GM21390 (cell line): ENCODE measurements around the gene WDR83.
"Not testable (repeated sequence)": the region's sequence is repeated elsewhere in the genome, so short reads cannot be mapped to it uniquely, and the experiment has no call there.

Experiments
- ATAC-seq: cut with Tn5 transposase; IDR thresholded peaks from one replicate; pipeline ENCODE4 v1.9.1; 2021; ENCODE audit not compliant: unreplicated experiment

The WDR83 gene

DNA sequence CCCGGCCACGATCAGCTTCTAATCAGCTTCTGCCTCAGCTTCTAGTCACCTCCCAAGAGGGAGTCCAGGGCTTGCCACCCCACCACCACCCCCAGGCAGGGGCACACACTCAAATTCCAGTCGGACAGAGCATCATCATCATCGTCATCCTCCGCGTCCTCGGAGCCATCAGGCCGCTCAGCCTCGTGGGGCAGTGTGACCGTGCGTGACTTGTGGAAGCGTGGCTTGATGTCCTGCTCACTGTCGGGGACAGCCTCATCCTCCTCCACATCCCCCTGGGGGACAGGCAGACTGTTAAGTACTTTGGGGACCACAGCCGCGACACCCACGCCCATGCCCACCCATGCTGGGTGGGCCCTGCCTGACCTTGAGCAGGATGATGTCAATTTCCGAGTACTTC lies 44.6 kb downstream of the WDR83 start:
- no peak for ATAC-seq

DNA sequence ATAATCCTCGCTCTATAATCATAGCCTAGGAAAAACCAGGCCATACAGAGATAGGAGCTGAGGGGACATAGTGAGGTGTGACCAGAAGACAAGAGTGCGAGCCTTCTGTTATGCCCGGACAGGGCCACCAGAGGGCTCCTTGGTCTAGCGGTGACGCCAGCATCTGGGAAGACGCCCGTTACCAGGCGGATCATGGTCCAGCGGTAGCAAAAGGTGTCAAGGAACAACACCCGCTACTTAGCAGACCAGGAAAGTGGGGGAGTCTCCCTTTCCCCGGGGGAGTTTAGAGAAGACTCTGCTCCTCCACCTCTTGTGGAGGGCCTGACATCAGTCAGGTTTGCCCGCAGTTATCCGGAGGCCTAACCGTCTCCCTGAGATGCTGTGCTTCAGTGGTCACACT lies 45.5 kb downstream of the WDR83 start:
- ATAC-seq, result not testable (repeated sequence)

DNA sequence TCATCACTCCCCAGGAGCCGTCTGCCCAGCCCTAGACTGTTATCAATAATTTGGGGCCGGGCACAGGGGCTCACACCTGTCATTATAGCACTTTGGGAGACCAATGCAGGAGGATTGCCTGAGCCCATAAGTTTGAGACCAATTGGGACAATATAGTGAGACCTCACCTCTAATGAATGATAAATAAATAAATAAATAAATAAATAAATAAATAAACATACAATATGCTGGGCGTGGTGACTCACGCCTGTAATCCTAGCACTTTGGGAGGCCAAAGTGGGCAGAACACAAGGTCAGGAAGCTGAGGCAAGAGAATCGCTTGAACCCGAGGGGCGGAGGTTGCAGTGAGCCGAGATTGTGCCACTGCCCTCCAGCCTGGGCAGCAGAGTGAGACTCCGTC lies 46.7 kb downstream of the WDR83 start:
- ATAC-seq, result not testable (repeated sequence)

DNA sequence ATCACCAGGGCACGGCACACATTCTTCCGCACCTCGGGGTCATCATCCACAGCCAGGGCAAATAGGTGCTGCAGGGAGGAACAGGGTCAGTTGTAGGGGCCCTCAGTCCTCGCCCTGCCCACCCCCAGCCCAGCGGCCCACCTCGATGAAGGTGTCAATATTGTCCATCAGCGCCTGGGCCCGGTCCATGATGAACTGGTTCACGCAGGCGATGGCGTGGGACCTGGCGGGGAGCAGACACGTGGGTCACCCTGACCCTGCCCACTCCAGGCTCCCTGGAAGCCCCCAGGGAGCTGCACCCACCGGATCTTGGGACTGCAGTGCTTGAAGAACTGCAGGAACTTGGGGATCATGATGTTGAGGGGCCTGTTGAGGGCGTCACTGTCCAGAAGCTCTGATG lies 48.5 kb downstream of the WDR83 start:
- no peak for ATAC-seq

DNA sequence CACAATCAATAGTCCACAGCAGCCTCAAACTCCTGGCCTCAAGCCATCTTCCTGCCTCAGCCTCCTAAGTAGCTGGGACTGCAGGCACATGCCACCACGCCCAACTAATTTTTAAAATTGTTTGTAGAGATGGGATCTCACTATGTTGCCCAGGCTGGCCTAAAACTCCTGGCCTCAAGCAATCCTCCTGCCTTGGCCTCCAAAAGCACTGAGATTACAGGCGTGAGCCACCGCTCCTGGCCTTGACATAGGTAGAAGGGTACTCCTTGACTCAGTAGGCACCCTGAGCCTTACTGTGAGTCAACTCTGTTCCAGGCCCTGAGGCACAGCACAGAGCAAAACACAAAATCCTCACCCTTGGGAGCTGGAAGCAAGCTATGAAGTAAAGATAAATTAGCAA lies 49.3 kb downstream of the WDR83 start:
- no peak for ATAC-seq

DNA sequence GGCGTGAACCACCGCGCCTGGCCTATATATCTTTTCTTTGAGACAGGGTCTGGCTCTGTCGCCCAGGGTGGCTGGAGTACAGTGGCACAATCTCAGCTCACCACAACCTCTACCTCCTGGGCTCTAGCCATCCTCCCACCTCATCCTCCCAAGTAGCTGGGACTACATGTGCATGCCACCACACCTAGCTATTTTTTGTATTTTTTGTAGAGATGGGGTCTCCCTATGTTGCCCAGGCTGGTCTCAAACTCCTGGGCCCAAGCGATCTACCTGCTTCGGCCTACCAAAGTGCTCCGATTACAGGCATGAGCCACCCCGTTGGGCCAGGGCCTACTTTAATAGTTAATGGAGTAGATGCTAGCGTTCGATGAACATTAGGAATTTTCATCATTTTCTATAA lies 53.7 kb downstream of the WDR83 start:
- no peak for ATAC-seq

DNA sequence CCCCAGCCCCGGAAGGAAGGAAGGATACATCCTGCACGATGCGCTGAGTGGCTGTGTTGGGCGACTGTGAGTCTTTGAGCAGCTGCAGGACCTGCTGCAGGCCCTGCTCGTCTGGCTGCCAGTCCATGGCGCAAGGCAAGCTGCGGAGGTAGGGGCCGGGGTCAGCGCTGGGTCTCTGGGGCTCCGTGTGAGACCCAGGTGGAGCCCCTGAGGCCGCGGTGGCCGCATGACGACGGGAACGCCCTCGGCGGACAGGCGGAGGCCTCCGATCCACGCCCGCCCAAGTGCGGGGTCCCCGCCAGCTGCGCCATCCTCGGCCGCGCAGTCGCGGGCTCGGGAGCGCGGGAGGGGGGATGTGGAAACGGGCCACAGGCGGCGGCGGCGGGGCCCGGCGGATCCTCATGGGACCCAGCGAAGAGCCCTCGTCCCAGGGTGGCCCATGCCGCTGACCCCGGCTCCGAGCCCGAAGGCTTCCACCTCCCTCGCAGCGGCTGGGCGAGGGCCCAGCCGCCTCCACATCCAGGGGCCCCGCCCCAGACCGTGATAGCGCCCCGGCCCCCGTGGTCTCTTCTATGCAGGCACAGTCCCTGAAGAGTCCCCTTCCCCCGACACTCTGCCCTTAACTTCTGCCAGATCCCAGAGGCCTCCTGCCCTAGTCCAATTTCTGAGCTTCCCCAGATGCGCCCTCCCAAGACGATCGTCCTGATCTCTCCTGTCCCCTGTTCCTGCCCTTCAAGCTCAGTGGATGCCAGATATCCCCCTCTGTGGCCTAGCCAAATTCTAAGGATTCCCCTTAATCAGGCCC lies 54.4 kb downstream of the WDR83 start:
- ATAC-seq, result no peak

DNA sequence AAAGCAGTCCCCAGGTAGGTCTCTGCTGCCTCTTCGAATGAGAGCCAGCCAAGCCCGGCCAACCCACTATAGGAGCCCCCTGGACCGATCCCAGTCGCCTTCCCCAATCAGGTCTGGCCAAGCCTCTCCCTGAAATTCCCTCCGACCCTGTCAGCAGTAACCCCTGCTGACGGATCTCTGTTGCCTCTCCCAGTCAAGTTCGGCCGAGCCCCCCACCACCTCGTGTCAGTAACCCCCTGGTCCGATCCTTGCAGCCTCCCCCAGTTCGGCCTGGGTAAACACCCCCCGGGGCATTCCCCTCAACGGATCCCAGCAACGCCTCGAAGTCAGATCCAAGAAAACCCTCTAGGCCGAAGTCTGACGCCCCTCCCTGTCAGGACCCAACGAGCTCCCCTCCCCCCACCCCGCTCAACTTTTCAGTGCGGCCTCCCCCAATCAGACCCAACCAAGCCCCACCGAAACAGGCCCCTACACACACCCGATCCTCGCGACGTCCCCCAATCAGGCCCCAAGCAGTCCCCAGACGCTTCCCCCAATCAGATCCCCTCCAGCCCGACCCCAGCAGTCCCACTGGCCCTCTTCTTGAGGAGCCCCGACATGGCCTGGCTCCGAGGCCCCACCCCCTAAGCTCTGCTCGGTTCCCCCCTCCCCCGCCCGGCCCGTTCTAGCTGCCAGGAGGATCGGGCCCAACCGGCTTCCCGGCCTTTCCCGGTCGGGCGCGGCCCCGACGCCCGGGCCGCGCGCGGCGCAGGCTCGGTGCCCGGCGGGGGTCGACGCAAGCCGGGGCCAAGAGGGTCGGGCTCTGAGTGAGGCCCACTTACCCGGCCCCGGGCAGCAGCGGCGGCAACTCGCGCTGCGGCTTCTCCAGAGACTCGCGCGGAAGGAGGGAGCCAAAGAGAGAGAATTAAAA lies 55.3 kb downstream of the WDR83 start:
- ATAC-seq, result no peak

DNA sequence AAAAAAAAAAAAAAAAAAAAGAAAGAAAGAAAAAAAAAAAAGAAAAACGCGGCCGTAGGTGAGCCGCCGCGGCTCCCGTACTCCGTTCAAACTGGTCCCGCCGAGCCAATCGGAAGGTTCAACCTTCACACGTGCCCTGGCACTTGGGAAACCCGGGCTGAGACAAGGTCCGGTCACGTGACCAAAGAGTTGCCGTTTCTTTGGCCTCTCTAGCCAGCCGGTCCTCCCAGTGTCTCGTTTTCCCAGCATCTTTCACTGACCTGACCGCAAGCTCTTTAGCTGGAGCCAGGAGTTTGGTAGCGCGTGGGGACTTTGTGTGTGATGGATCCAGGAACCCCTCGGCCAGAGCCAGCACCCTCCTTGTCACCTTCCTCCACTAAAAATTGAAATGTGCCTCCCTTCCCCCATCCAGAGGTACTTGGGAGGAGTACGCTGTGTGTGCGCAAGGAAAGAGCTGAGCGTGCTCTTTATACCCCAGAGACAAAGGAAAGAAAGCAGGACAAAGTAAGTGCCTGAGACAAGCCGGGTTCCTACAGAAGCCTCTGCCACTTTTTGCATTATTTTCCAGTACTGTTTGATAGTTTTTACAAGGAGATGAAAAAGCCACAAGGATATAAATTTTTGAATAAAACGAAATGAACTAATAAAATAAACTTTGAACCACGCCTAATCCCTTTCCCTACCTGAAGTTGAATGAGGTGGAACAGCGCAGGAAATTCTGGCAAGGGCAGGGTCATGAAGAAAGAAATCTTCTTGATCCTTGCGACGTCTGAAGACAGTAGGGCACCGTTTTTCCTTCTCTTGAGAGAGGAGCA lies 56.2 kb downstream of the WDR83 start:
- ATAC-seq, result peak; percentile 70

DNA sequence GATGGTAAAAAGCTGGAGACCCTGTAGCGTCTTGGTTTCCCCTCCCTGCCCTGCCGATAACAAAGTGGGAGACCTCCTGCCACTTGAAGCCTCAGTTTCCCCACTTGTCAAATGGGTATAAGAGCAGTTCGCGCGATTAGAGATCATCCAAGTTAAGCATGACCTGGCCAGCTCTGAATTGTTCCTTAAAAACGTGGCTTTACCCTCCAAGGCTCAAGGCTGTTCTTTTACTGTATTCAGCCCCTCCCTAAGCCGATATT lies 56.7 kb downstream of the WDR83 start:
- ATAC-seq, result no peak

DNA sequence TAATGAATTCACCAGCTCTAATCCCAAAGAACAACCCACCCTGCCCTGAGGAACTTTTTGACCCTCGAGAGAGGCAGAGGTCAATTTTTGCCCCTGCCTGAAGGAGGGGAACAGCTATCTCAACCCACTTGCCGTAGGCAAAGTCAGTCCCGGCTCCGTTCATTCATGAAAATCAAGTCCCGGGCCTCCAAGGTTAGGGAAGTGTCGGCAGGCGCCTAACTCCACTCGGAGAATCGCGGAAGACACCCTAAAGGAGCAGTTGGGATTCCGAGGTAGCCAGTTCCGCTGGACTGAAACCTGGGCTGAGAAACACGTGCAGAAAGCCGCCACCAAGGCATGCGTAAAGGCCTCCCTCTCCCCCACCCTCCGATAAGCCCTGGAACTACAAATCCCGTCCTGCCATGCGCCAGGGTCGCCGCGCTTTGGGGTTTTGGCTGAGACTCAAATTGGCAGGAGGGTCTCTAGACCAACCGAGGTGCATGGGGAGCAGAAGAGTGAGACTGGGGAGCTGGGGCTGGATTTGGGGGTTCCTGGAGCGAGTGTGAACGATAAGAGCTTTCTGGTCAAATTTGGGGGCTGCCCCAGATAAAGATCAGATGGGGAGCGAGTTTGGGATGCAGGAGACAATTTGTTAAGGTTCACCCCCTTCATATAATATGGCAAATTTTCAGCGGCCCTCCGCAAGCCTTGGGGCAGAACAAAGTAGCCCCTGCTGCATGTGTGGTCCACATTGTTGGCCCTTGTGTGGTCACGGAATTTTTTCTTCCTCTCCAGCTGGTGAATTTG lies 57.2 kb downstream of the WDR83 start, which contains the start of gene TNPO2:
Gene TNPO2, minus strand, starts transcription at position 292 of the 786 bp plus-strand sequence. CDS start 2,955 bp downstream, outside the sequence.
- ATAC-seq, result no peak
